Measurements from ENCODE around the gene GABRP.
"Not testable (repeated sequence)": the region's sequence is repeated elsewhere in the genome, so short reads cannot be mapped to it uniquely, and the experiment has no call there.

Gene GABRP

DNA sequence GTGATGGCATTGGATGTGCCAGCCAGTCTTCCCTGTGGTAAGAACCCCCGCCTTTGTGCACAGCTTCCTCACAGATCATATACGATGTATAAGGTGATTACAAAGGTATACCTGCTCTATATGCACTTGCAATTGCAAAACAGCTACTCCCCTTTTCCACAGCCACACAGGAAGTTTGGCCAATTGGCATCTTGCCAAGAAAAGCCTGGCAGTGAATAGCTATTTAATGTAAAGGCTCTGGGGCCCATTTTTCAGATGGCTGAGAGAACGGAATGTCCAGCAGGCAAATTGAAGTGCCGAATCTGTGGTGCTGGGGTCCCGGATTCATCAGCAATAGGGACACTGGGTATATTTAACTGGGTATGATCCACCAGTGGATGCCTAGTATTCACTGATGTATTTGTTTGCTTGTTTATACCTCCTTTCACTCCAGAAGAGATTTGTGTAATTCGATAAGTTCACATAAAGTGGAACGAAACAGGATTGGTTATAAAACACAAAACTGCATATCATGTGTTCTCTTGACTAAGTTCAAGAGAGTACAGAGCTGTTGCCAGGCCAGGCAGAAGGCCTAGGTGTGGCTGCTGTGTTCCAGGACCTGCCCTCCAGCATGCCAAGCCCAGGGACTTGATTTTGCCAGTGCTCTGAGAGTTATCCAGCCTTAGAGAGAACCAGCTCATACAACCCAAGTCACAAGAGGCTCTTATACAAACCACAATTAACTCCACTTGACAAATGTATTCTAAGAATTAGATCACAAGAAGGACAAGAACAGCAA, 27.7 kb upstream of the GABRP start:
- no peak for DNase-seq (ENCODE audit: low read depth, low spot score)

- DNase-seq (ENCODE audit: low read depth, low spot score) = no peak
Observed at GRCh38 chr5:170756691-170757090, 26.8 kb upstream of the GABRP start.

DNA sequence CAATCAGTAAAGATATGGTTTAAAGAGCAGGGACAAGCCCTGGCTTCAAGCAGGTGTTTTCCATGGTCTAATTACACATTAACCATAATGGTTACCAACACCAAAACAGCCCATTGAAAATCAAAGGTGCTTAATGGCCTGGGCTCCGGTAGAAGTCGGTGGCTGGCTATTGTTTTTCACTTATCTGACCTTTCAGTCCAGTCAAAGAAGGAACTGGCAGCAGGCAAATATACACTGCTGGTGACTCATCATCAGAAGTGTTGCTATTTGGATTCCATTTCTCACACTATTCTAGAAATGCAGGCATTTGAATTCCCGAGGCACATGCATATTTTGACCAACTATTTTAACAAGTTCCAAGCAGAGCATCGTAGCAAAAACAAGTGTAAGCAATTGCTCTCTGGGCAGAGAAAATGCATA, 26.3 kb upstream of the GABRP start:
- peak; percentile 78 for DNase-seq (ENCODE audit: low read depth, low spot score)

- DNase-seq (ENCODE audit: low read depth, low spot score) = no peak
Observed at GRCh38 chr5:170757669-170758068, 25.9 kb upstream of the GABRP start.

DNA sequence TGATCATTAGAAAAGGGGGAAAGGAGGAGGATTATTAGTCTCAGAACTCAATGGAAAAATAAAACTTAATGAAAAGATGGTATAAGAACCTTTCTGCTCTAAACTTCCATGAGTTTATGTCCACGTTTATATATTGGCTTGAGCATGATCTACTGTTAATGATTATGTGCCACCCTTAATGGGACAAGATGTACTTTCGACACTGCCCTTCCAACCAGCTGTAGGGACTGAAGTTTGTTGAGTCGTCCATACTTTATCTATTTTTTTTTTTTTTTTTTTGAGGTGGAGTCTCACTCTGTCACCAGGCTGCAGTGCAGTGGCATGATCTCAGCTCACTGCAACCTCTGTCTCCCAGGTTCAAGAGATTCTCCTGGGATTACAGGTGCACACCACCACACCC, 25.0 kb upstream of the GABRP start:
- DNase-seq (ENCODE audit: low read depth, low spot score) = no peak

DNA sequence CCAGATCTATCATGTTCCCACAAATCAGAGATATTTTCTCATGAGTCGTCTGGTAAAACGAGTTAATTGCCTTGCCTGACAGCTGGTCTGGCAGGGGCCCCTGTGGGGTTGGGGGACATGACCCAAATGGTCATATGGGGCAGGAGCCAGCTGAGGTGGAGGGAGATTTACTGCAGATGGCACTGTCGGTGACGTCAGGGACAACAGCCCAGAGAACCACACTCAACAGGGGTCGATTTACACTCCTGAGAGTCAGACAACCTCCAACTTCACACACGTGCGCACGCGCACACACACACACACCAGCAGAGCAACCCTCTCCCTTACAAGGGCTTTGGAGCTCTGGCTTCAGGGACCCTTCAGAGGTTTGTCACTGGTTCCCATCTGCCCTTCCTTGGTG, 23.4 kb upstream of the GABRP start:
- DNase-seq (ENCODE audit: low read depth, low spot score) = no peak

DNA sequence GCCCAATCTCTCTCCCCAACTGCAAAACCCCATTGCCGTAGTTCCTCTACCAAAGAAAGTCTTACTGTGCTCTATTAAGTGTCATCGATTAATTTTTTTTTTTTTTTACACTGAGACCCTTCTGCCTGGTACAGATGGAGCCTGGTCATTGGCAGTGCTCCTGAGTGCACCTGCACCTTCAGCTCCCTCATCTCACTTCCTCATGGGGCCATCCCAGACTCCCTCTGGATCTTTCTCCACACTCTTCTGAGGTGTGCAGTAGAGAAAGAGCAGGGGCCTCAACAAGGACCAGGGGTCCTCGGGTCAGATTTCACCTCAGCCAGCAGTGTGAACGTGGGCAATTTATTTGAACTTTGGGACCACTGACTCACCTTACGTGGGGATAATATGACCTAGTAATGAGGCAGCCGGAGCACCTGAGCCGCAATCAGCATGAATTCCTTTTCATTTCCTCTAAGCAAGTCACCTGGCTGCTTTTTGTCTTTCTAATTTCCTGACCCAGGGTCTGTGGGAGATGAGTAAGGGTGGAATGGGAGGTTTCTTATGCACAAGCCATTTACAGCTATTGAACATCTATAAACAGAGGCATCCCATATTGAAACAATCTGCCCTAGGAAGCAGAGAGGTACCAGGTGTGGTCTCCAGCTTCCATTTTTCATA, 22.3 kb upstream of the GABRP start:
- DNase-seq (ENCODE audit: low read depth, low spot score) = no peak

- DNase-seq (ENCODE audit: low read depth, low spot score) = no peak
Observed at GRCh38 chr5:170761708-170762066, 21.8 kb upstream of the GABRP start.

DNA sequence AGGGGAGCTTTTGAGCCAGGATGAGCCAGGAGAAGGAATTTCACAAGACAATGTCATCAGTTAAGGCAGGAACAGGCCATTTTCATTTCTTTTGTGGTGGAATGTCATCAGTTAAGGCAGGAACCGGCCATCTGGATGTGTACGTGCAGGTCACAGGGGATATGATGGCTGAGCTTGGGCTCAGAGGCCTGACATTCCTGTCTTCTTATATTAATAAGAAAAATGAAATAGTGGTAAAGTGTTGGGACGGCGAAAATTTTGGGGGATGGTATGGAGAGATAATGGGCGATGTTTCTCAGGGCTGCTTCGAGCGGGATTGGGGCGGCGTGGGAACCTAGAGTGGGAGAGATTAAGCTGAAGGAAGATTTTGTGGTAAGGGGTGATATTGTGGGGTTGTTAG, 21.2 kb upstream of the GABRP start:
- DNase-seq (ENCODE audit: low read depth, low spot score) = not testable (repeated sequence)

DNA sequence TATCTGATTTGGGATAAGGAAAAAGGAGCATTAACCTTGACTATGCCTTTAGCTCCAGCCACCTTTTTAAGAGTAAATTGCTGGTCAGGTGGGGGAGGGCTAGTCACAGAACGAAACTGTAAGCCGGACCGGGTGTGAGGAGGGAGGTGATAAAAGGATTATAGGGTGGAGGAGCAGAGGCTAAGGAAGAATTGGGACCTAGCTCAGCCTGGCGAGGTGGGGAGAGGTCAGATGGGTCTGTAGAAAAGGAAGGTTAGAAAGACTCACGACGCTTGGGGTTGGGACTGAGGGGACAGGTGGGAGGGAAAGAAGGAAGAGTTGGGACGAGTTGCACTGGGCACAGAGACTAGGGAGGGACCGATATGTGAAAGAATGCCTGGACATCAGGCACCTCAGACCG, 17.7 kb upstream of the GABRP start:
- DNase-seq (ENCODE audit: low read depth, low spot score) = not testable (repeated sequence)

DNA sequence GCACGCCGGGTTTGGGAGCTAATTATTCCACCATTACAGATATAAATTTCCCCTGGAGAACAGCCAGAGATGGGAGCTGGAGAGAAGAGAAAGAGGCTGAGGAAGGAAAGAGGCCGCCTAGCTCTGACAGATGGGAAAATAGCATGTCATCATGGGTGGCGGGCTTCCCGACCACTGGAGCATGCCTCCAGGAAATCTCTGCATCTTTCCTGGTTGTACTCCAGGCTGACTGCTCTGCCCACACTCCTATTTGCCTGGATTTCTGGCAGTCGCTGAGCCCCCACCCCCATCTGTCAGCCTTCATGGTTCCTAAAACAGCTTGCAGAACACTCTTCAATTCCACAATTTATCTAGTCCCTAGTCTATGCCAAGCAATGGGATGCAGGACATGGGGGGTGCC, 14.3 kb upstream of the GABRP start:
- no peak for DNase-seq (ENCODE audit: low read depth, low spot score)

GRCh38 chr5:170769898-170770416, 13.6 kb upstream of the GABRP start:
- DNase-seq (ENCODE audit: low read depth, low spot score) = no peak

- DNase-seq (ENCODE audit: low read depth, low spot score) = no peak
Observed at GRCh38 chr5:170771496-170771895, 12.0 kb upstream of the GABRP start.

- no peak for DNase-seq (ENCODE audit: low read depth, low spot score)
Observed at GRCh38 chr5:170773024-170773985, 10.2 kb upstream of the GABRP start.

DNA sequence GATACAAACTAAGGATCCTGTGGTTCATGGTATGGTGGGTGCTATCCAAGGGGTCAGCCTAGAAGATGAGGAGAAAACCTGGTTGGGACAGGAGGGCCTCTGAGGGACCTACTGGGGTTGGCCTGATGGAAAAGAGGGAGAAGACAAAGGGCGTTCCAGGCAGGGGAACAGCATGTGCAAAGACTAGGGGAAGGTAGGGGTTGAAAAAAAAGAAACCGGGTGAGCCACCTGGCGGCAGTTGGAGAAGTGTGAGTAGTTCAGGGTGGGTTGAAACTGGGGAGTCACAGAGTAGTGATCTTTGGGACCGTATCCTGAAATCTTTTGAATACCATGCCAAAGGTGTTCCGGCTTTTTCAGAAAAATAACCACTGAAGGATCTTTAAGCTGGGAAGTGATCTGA, 8.7 kb upstream of the GABRP start:
- no peak for DNase-seq (ENCODE audit: low read depth, low spot score)

DNA sequence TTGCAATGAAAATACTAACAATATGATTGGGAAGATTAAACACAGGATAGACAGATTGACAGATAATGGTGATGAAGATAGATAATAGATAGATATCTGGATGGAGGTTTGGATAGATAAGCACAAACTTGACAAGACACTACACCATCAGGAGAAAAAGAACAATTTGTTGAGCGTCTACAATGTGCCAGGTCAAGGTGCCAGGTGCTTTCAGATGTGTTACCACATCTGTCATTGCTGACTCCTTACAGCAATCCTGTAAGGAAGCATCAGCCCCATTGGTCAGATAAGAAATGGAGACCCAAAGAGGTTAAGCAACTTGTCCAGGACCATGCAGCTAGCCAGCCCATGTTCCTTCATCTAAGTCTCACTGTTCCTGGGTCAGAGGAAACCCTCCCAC, 1.6 kb upstream of the GABRP start:
- no peak for DNase-seq (ENCODE audit: low read depth, low spot score)

- DNase-seq (ENCODE audit: low read depth, low spot score) = no peak
Observed at GRCh38 chr5:170782438-170782837, 1.1 kb upstream of the GABRP start.

DNA sequence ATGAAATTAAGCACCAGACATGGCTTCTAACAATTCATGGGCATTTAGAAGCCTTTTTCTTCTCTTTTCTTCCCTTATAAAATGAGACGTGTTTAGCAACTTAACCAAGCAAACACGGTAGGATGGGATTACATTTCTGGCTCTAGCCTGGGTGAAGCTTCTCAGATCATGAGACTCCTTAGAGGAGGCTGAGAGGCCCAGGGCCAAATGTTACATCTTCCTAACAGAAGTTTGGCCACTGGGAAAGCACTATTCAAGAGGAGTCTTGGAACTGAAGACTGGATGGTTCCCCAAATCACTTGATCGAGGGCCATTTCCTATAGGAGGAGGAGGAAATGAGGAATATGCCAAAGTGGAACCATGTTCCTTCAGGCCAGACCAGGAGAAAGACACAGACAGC, 1.9 kb downstream of the GABRP start:
- DNase-seq (ENCODE audit: low read depth, low spot score) = no peak

GRCh38 chr5:170787216-170787615, 3.7 kb downstream of the GABRP start:
- no peak for DNase-seq (ENCODE audit: low read depth, low spot score)

DNA sequence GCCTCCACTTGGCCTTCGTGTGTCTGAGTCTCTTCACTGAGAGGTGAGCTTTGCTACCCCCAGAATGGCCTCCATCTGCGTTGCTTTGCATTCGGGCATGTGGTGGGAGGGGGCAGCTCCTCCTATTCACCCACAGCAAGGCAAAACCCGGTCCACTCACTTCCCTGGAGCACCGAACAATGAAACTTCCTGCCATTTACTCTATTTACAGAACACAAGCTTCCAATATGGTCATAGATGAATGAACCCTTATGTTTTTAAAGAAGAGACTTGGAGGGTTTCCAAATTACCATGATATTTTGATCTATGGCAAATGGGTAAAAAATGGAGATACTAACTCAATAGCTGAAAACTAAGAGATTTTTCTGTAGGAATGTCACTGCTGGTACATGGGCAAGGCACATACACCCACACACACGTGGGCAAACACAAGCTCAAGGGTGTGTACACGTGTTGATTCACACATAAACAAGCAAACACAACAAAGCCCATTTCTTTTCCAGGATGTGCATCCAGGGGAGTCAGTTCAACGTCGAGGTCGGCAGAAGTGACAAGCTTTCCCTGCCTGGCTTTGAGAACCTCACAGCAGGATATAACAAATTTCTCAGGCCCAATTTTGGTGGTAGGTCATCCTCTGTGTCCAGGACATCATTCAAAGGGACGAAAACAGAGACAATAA, 5.2 kb downstream of the GABRP start:
- no peak for DNase-seq (ENCODE audit: low read depth, low spot score)

- peak; percentile 82 for DNase-seq (ENCODE audit: low read depth, low spot score)
Observed at GRCh38 chr5:170791325-170791954, 7.9 kb downstream of the GABRP start.

Measured in astrocyte of the hippocampus (primary cell).